Panc1 (cell line): ENCODE results near the gene LYSMD3. TPM values are rescaled to one million over a fixed set of nuclear protein-coding genes. Genes with fewer than 3 reads are reported as not detected.

Experiments used
- ATAC-seq: fragments of 200-7000 bp; cut with Tn5 transposase; 2 replicates; pipeline ENCODE4 v1.9.1; 2020; ENCODE audit warnings: mild to moderate bottlenecking, moderate library complexity
- BruUV-seq: library from RNA; stranded (reverse); fragments of 400-500 nt; replicated peaks from 2 replicates; lab custom pipeline; 2021; lab: Mats Ljungman, UMichigan
- CTCF ChIA-PET: fragments of 300-600 bp; sonication (Branson Sonifier 250); formaldehyde crosslinking; loops from one replicate; lab custom pipeline; 2022; ENCODE audit warnings: antibody characterized with exemption; lab: Charles Lee
- POLR2A ChIA-PET: fragments of 300-600 bp; sonication (Branson Sonifier 250); formaldehyde crosslinking; loops from one replicate; lab custom pipeline; 2022; ENCODE audit warnings: antibody characterized with exemption; lab: Charles Lee
- DNase-seq: peaks from one replicate; pipeline ENCODE4 v3.0.0-alpha.2; 2010; ENCODE audit warnings: low read depth, low spot score
- H3K27ac ChIP-seq: 2 replicates; pipeline ENCODE4 v1.5.1; 2011; ENCODE audit warnings: mild to moderate bottlenecking, low read length, inconsistent platforms
- H3K27me3 ChIP-seq: fragments of 200-500 bp; sonication (Bioruptor generic); 2 replicates; pipeline ENCODE4 v1.6.0; 2014; ENCODE audit warnings: low read length, inconsistent platforms; ENCODE audit not compliant: control insufficient read depth, insufficient read depth
- H3K36me3 ChIP-seq: fragments of 200-500 bp; sonication (Bioruptor generic); 2 replicates; pipeline ENCODE4 v1.5.1; 2014; ENCODE audit warnings: inconsistent platforms, mild to moderate bottlenecking, low read length, moderate library complexity; ENCODE audit not compliant: control insufficient read depth, insufficient read depth
- H3K4me1 ChIP-seq: 2 replicates; pipeline ENCODE4 v1.5.1; 2011; ENCODE audit warnings: inconsistent platforms, mild to moderate bottlenecking, low read length, moderate library complexity; ENCODE audit not compliant: control insufficient read depth, insufficient read depth
- H3K4me3 ChIP-seq, 2 experiments: 2 replicates each; pipeline ENCODE4 v1.5.1; 2011 to 2012; ENCODE audit warnings: low read depth in 2 of 2, low read length in 2 of 2, mild to moderate bottlenecking in 2 of 2, inconsistent platforms in 1 of 2, moderate library complexity in 1 of 2
- H3K9me3 ChIP-seq: fragments of 200-500 bp; sonication (Bioruptor generic); 2 replicates; pipeline ENCODE4 v1.5.1; 2014; ENCODE audit warnings: low read depth, mild to moderate bottlenecking, inconsistent platforms, low read length, moderate library complexity; ENCODE audit not compliant: control insufficient read depth, insufficient read depth
- CTCF ChIP-seq: fragments of 450-650 bp; IDR thresholded peaks from 2 replicates; pipeline ENCODE4 v1.5.1; 2017; ENCODE audit warnings: mild to moderate bottlenecking
- POLR2AphosphoS5 ChIP-seq: IDR thresholded peaks from 2 replicates; pipeline ENCODE4 v1.6.1; 2012; ENCODE audit warnings: mild to moderate bottlenecking, low read depth, low read length, moderate library complexity
- REST ChIP-seq, 2 experiments: IDR thresholded peaks; 2 replicates each; pipeline ENCODE4 v1.6.1; 2011 to 2012; ENCODE audit warnings: low read depth in 2 of 2, control low read depth in 1 of 2, low read length in 1 of 2, mild to moderate bottlenecking in 1 of 2, moderate library complexity in 1 of 2; ENCODE audit not compliant: insufficient read depth in 1 of 2
- SIN3A ChIP-seq: IDR thresholded peaks from 2 replicates; pipeline ENCODE4 v1.6.1; 2012; ENCODE audit warnings: low read depth, mild to moderate bottlenecking, low read length, moderate library complexity, borderline replicate concordance; ENCODE audit not compliant: insufficient read depth
- TCF7L2 ChIP-seq: IDR thresholded peaks from 2 replicates; pipeline ENCODE4 v1.6.1; 2011; ENCODE audit warnings: mild to moderate bottlenecking, low read depth, low read length, inconsistent platforms
- in situ Hi-C: cut with HindIII; loops from 2 replicates; pipeline ENCODE4 v1.10.0; 2016; ENCODE audit warnings: low sequenced_read_pairs, low pct_unique_long_range_greater_than_20kb
- intact Hi-C: fragments of 100-400 bp; cut with micrococcal nuclease; formaldehyde crosslinking; loops from one replicate; pipeline ENCODE4 v1.10.0; 2022; ENCODE audit not compliant: unreplicated experiment
- total RNA-seq: library from RNA; stranded (reverse); gene quantifications from one replicate; pipeline ENCODE4 v1.2.1, GENCODE V29; 2021; ENCODE audit not compliant: unreplicated experiment

The LYSMD3 gene
- total RNA-seq, 1 experiment from 2014 or later, result 16.0 TPM

DNA sequence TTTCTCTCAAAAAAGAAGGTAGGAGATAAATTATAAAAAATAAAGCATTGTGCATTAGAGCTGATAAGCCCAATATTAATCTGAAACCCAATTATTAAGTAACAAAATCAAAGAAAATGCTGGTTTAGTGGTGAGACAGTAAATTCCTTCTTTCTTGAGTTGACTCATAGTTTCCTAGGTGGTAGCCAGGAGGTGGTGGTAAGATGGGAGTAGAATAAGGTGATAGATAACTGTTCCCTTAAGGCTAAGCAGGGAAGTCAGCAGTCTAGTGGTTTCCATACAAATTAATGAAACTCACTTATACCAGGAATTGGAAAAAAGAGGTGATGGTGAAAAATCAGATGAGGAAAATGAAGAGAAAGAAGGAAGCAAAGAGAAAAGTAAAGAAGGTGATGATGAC lies 23.2 kb downstream of the LYSMD3 start:
- Histone ChIP-seq H3K9me3 (no peaks in the 10 kb centered on the region), H3K4me3 (no peak overlapping the region), H3K4me1 (no peaks in the 10 kb centered on the region), H3K27me3 (no peaks in the 10 kb centered on the region), H3K36me3 (no peaks in the 10 kb centered on the region; the same call in 1 of the 2 replicates), H3K27ac (no peak overlapping the region)
- ATAC-seq, result no peak
- POLR2A ChIA-PET, result no interaction called here
- CTCF ChIA-PET, result no interaction called here
- BruUV-seq, result no TSS peak
- intact Hi-C loops, result no loop called here
- TF ChIP-seq REST (IDR thresholded peaks at IDR 0.05; ENCODE audit: insufficient read depth in 1 of 2, low read depth in 2 of 2, low read length in 1 of 2), result no peak
- TF ChIP-seq TCF7L2, result no peak
- TF ChIP-seq SIN3A, result no peak
- TF ChIP-seq CTCF, result no peak
- no peak for TF ChIP-seq POLR2AphosphoS5
- in situ Hi-C loops, result no loop called here
- no peak for DNase-seq

GRCh38 chr5:90504743-90505142 lies 24.6 kb downstream of the LYSMD3 start:
- no peaks in the 10 kb centered on the region for H3K9me3 ChIP-seq
- TF ChIP-seq SIN3A (no peak), REST (IDR thresholded peaks at IDR 0.05; ENCODE audit: insufficient read depth in 1 of 2, low read depth in 2 of 2, low read length in 1 of 2) (no peak), CTCF (no peak), TCF7L2 (no peak), POLR2AphosphoS5 (no peak)
- intact Hi-C loops (no loop called here), in situ Hi-C loops (no loop called here)
- ChIA-PET CTCF (no interaction called here), POLR2A (no interaction called here)
- peaks cover 2% of the 10 kb centered on the region; the same call in 1 of the 2 replicates for H3K36me3 ChIP-seq
- no peak for ATAC-seq
- no TSS peak for BruUV-seq
- H3K27ac ChIP-seq, result no peak overlapping the region
- H3K27me3 ChIP-seq, result no peaks in the 10 kb centered on the region
- no peaks in the 10 kb centered on the region for H3K4me1 ChIP-seq
- H3K4me3 ChIP-seq, result no peak overlapping the region
- no peak for DNase-seq
